Panc1 (cell line): ENCODE results near the gene OR52R1. TPM values are rescaled to one million over a fixed set of nuclear protein-coding genes. Genes with fewer than 3 reads are reported as not detected.

ENCODE experiments used
- ATAC-seq: fragments of 200-7000 bp; cut with Tn5 transposase; 2 replicates; pipeline ENCODE4 v1.9.1; 2020; ENCODE audit warnings: mild to moderate bottlenecking, moderate library complexity
- BruUV-seq: library from RNA; stranded (reverse); fragments of 400-500 nt; replicated peaks from 2 replicates; lab custom pipeline; 2021; lab: Mats Ljungman, UMichigan
- CTCF ChIA-PET: fragments of 300-600 bp; sonication (Branson Sonifier 250); formaldehyde crosslinking; loops from one replicate; lab custom pipeline; 2022; ENCODE audit warnings: antibody characterized with exemption; lab: Charles Lee
- POLR2A ChIA-PET: fragments of 300-600 bp; sonication (Branson Sonifier 250); formaldehyde crosslinking; loops from one replicate; lab custom pipeline; 2022; ENCODE audit warnings: antibody characterized with exemption; lab: Charles Lee
- DNase-seq: peaks from one replicate; pipeline ENCODE4 v3.0.0-alpha.2; 2010; ENCODE audit warnings: low read depth, low spot score
- H3K27ac ChIP-seq: 2 replicates; pipeline ENCODE4 v1.5.1; 2011; ENCODE audit warnings: mild to moderate bottlenecking, low read length, inconsistent platforms
- H3K27me3 ChIP-seq: fragments of 200-500 bp; sonication (Bioruptor generic); 2 replicates; pipeline ENCODE4 v1.6.0; 2014; ENCODE audit warnings: low read length, inconsistent platforms; ENCODE audit not compliant: control insufficient read depth, insufficient read depth
- H3K36me3 ChIP-seq: fragments of 200-500 bp; sonication (Bioruptor generic); 2 replicates; pipeline ENCODE4 v1.5.1; 2014; ENCODE audit warnings: inconsistent platforms, mild to moderate bottlenecking, low read length, moderate library complexity; ENCODE audit not compliant: control insufficient read depth, insufficient read depth
- H3K4me1 ChIP-seq: 2 replicates; pipeline ENCODE4 v1.5.1; 2011; ENCODE audit warnings: inconsistent platforms, mild to moderate bottlenecking, low read length, moderate library complexity; ENCODE audit not compliant: control insufficient read depth, insufficient read depth
- H3K4me3 ChIP-seq, 2 experiments: 2 replicates each; pipeline ENCODE4 v1.5.1; 2011 to 2012; ENCODE audit warnings: low read depth in 2 of 2, low read length in 2 of 2, mild to moderate bottlenecking in 2 of 2, inconsistent platforms in 1 of 2, moderate library complexity in 1 of 2
- H3K9me3 ChIP-seq: fragments of 200-500 bp; sonication (Bioruptor generic); 2 replicates; pipeline ENCODE4 v1.5.1; 2014; ENCODE audit warnings: low read depth, mild to moderate bottlenecking, inconsistent platforms, low read length, moderate library complexity; ENCODE audit not compliant: control insufficient read depth, insufficient read depth
- POLR2AphosphoS5 ChIP-seq: IDR thresholded peaks from 2 replicates; pipeline ENCODE4 v1.6.1; 2012; ENCODE audit warnings: mild to moderate bottlenecking, low read depth, low read length, moderate library complexity
- SIN3A ChIP-seq: IDR thresholded peaks from 2 replicates; pipeline ENCODE4 v1.6.1; 2012; ENCODE audit warnings: low read depth, mild to moderate bottlenecking, low read length, moderate library complexity, borderline replicate concordance; ENCODE audit not compliant: insufficient read depth
- TCF7L2 ChIP-seq: IDR thresholded peaks from 2 replicates; pipeline ENCODE4 v1.6.1; 2011; ENCODE audit warnings: mild to moderate bottlenecking, low read depth, low read length, inconsistent platforms
- in situ Hi-C: cut with HindIII; loops from 2 replicates; pipeline ENCODE4 v1.10.0; 2016; ENCODE audit warnings: low sequenced_read_pairs, low pct_unique_long_range_greater_than_20kb
- intact Hi-C: fragments of 100-400 bp; cut with micrococcal nuclease; formaldehyde crosslinking; loops from one replicate; pipeline ENCODE4 v1.10.0; 2022; ENCODE audit not compliant: unreplicated experiment
- total RNA-seq: library from RNA; stranded (reverse); gene quantifications from one replicate; pipeline ENCODE4 v1.2.1, GENCODE V29; 2021; ENCODE audit not compliant: unreplicated experiment
- TF ChIP-seq, protein P1 (sequence below): fragments of 450-650 bp; IDR thresholded peaks from 2 replicates; pipeline ENCODE4 v1.5.1; 2017; ENCODE audit warnings: mild to moderate bottlenecking
- TF ChIP-seq, protein P2 (sequence below), 2 experiments: IDR thresholded peaks; 2 replicates each; pipeline ENCODE4 v1.6.1; 2011 to 2012; ENCODE audit warnings: low read depth in 2 of 2, control low read depth in 1 of 2, low read length in 1 of 2, mild to moderate bottlenecking in 1 of 2, moderate library complexity in 1 of 2; ENCODE audit not compliant: insufficient read depth in 1 of 2

Gene OR52R1
- total RNA-seq, 1 experiment from 2014 or later = not detected

DNA sequence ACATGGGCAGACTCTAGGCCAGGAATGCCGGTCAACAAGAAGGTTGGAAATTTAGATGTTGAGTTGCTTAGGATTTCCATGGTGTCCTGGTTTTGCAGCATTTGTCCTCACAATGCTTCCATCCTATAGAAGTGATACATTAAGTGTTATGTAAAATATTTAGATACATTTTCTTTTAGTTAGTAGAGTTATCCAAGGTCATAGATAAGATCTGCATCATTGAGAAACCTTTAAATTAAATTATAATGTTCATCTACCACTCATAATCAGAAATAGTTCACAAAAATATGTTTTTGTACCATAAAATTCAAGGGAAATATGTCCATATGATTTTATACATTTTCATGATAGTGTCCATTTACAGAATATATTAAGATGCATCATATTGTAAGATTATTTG, 34.3 kb downstream of the OR52R1 start, which contains the start of gene OR51F1:
TSS of gene OR51F1 (minus strand) at position 101 of the 400 bp plus-strand sequence. CDS start at position 101, 0 bp downstream.
- no peaks in the 10 kb centered on the region for H3K9me3 ChIP-seq
- ChIA-PET POLR2A (no interaction called here), CTCF (no interaction called here)
- no peaks in the 10 kb centered on the region for H3K36me3 ChIP-seq
- in situ Hi-C loops (no loop called here), intact Hi-C loops (no loop called here)
- DNase-seq (no peak), ATAC-seq (no peak)
- H3K27ac ChIP-seq = no peak within 1 kb of the TSS
- TF ChIP-seq, protein P1, sequence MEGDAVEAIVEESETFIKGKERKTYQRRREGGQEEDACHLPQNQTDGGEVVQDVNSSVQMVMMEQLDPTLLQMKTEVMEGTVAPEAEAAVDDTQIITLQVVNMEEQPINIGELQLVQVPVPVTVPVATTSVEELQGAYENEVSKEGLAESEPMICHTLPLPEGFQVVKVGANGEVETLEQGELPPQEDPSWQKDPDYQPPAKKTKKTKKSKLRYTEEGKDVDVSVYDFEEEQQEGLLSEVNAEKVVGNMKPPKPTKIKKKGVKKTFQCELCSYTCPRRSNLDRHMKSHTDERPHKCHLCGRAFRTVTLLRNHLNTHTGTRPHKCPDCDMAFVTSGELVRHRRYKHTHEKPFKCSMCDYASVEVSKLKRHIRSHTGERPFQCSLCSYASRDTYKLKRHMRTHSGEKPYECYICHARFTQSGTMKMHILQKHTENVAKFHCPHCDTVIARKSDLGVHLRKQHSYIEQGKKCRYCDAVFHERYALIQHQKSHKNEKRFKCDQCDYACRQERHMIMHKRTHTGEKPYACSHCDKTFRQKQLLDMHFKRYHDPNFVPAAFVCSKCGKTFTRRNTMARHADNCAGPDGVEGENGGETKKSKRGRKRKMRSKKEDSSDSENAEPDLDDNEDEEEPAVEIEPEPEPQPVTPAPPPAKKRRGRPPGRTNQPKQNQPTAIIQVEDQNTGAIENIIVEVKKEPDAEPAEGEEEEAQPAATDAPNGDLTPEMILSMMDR = no peak
- TF ChIP-seq TCF7L2 (no peak), SIN3A (no peak), POLR2AphosphoS5 (no peak)
- TF ChIP-seq, protein P2, sequence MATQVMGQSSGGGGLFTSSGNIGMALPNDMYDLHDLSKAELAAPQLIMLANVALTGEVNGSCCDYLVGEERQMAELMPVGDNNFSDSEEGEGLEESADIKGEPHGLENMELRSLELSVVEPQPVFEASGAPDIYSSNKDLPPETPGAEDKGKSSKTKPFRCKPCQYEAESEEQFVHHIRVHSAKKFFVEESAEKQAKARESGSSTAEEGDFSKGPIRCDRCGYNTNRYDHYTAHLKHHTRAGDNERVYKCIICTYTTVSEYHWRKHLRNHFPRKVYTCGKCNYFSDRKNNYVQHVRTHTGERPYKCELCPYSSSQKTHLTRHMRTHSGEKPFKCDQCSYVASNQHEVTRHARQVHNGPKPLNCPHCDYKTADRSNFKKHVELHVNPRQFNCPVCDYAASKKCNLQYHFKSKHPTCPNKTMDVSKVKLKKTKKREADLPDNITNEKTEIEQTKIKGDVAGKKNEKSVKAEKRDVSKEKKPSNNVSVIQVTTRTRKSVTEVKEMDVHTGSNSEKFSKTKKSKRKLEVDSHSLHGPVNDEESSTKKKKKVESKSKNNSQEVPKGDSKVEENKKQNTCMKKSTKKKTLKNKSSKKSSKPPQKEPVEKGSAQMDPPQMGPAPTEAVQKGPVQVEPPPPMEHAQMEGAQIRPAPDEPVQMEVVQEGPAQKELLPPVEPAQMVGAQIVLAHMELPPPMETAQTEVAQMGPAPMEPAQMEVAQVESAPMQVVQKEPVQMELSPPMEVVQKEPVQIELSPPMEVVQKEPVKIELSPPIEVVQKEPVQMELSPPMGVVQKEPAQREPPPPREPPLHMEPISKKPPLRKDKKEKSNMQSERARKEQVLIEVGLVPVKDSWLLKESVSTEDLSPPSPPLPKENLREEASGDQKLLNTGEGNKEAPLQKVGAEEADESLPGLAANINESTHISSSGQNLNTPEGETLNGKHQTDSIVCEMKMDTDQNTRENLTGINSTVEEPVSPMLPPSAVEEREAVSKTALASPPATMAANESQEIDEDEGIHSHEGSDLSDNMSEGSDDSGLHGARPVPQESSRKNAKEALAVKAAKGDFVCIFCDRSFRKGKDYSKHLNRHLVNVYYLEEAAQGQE (IDR thresholded peaks at IDR 0.05; ENCODE audit: insufficient read depth in 1 of 2, low read depth in 2 of 2, low read length in 1 of 2) = no peak
- H3K4me1 ChIP-seq = no peaks in the 10 kb centered on the region
- no TSS peak for BruUV-seq
- no peak within 1 kb of the TSS for H3K4me3 ChIP-seq
- H3K27me3 ChIP-seq = no peaks in the 10 kb centered on the region

DNA sequence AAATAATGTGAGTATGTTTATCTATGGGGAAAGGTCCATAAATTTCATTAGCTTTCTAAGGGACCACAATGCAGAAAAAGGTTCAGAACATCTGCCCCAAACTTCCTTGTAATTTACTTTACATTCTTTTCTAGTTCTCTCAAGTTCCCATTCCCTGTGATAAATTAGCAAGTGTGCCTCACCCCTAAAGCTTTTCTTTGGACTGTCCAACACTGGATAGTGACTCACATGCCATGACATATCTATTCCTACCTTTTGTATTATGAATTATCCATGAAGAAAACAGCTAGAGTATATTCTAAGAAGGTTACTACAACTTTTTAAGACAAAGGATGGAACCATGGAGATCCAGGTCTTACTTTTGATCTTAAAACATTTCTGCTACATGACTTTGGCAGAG, 36.1 kb downstream of the OR52R1 start:
- in situ Hi-C loops (no loop called here), intact Hi-C loops (no loop called here)
- Histone ChIP-seq H3K36me3 (no peaks in the 10 kb centered on the region), H3K27ac (no peak overlapping the region), H3K9me3 (no peaks in the 10 kb centered on the region), H3K4me3 (no peak overlapping the region), H3K27me3 (no peaks in the 10 kb centered on the region), H3K4me1 (no peaks in the 10 kb centered on the region)
- BruUV-seq = no TSS peak
- ATAC-seq (no peak), DNase-seq (no peak)
- ChIA-PET CTCF (no interaction called here), POLR2A (no interaction called here)
- TF ChIP-seq TCF7L2 = no peak
- TF ChIP-seq, protein P2 (IDR thresholded peaks at IDR 0.05; ENCODE audit: insufficient read depth in 1 of 2, low read depth in 2 of 2, low read length in 1 of 2) = no peak
